SH-SY5Y (cell line): ENCODE results near the gene NRTN.

Experiments
- GATA2 ChIP-seq: IDR thresholded peaks from 2 replicates; pipeline ENCODE4 v1.6.1; 2011; ENCODE audit warnings: mild to moderate bottlenecking, low read depth, low read length
- GATA3 ChIP-seq: IDR thresholded peaks from 2 replicates; pipeline ENCODE4 v1.6.1; 2011; ENCODE audit warnings: low read depth, mild to moderate bottlenecking, low read length, moderate library complexity

DNA sequence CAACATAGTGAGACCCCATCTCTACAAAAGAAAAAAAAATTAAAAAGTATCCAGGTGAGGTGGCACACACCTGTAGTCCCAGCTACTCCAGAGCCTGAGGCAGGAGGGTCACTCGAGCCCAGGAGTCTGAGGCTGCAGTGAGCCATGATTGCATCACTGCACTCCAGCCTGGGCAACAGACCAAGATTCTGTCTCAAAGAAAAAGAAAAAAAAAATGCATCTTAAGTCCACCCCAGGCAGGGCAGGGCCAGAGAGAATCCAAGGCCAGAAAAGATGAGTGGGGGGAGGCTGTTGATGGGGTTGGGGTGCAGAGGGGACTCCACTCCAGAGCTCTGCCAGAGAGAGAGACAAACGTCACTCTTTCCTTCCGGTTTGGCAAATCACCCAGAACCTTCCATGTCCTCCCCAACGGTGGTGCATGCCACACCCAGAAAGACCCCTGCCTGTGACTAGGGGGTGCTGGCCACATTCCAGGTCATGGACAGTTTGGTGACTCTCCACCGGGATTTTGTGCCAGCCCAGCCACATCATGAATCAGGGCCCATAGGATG lies 46.0 kb downstream of the NRTN start:
- TF ChIP-seq GATA2 (no peak), GATA3 (no peak)
